Endothelial cell of umbilical vein (primary cell): Measurements from ENCODE around the gene NTNG1. TPM values are rescaled to one million over a fixed set of nuclear protein-coding genes. Genes with fewer than 3 reads are reported as not detected.

Experiments used
- BruUV-seq: library from RNA; stranded (reverse); fragments of 400-500 nt; replicated peaks from 2 replicates; lab custom pipeline; 2021; lab: Mats Ljungman, UMichigan
- CTCF ChIA-PET: fragments of 300-600, 350-600 bp; sonication (Branson Sonifier 250); formaldehyde crosslinking; loops from one replicate; lab custom pipeline; 2021; ENCODE audit warnings: antibody characterized with exemption, inconsistent platforms; lab: Charles Lee
- POLR2A ChIA-PET: fragments of 300-600, 350-600 bp; sonication (Branson Sonifier 250); formaldehyde crosslinking; loops from one replicate; lab custom pipeline; 2021; ENCODE audit warnings: antibody characterized with exemption, inconsistent platforms; lab: Charles Lee
- DNase-seq: peaks from one replicate; pipeline ENCODE4 v3.0.0-alpha.2; 2011; ENCODE audit warnings: low read depth, low spot score
- FAIRE-seq: peaks from 2 replicates; lab custom pipeline; 2011; peaks lifted over from hg19 to GRCh38; lab: Jason Lieb, UNC
- H2AFZ ChIP-seq: 2 replicates; pipeline ENCODE4 v1.6.0; 2012; ENCODE audit warnings: low read depth, low read length, control low read depth, inconsistent platforms
- H3K27ac ChIP-seq: 2 replicates; pipeline ENCODE4 v1.5.1; 2011; ENCODE audit warnings: low read depth, mild to moderate bottlenecking, control low read depth, low read length, moderate library complexity; ENCODE audit not compliant: insufficient read depth
- H3K27me3 ChIP-seq, 2 experiments: 2 replicates each; pipeline versions ENCODE4 v1.6.0 to v1.6.1; 2011; ENCODE audit warnings: low read length in 2 of 2, mixed read lengths in 1 of 2; ENCODE audit not compliant: control insufficient read depth in 2 of 2, insufficient read depth in 2 of 2
- H3K36me3 ChIP-seq, 2 experiments: 2 replicates in 1 of 2; 3 replicates in 1 of 2; pipeline ENCODE4 v1.5.1; 2011; ENCODE audit warnings: low read length in 2 of 2, mild to moderate bottlenecking in 1 of 2, moderate library complexity in 1 of 2; ENCODE audit not compliant: control insufficient read depth in 2 of 2, insufficient read depth in 2 of 2; ENCODE audit errors: extremely low read depth in 1 of 2
- H3K4me1 ChIP-seq: 3 replicates; pipeline ENCODE4 v1.5.1; 2011; ENCODE audit warnings: mild to moderate bottlenecking, low read length; ENCODE audit not compliant: control insufficient read depth, insufficient read depth; ENCODE audit errors: extremely low read depth
- H3K4me2 ChIP-seq: 2 replicates; pipeline ENCODE4 v1.6.1; 2011; ENCODE audit warnings: low read length, control low read depth, mixed read lengths; ENCODE audit not compliant: insufficient read depth
- H3K4me3 ChIP-seq, 3 experiments: fragments of 200-600 bp in 1 of 3; sonication (generic), shearing (Covaris generic) in 1 of 3; replicated peaks in 1 of 3; 2 replicates each; pipeline ENCODE4 v1.5.1; 2011 to 2016; ENCODE audit warnings: control low read depth in 3 of 3, low read length in 3 of 3, mild to moderate bottlenecking in 2 of 3, inconsistent platforms in 1 of 3, low read depth in 1 of 3, moderate library complexity in 1 of 3; ENCODE audit not compliant: insufficient read depth in 1 of 3
- H3K79me2 ChIP-seq: 2 replicates; pipeline ENCODE4 v1.6.0; 2012; ENCODE audit warnings: low read length, inconsistent platforms; ENCODE audit not compliant: control insufficient read depth, insufficient read depth
- H3K9ac ChIP-seq: replicated peaks from 2 replicates; pipeline ENCODE3; 2011; ENCODE audit warnings: low read length, control low read depth; ENCODE audit not compliant: insufficient read depth; ENCODE audit errors: extremely low read depth
- H3K9me1 ChIP-seq: replicated peaks from 3 replicates; pipeline ENCODE4 v1.6.0; 2011; ENCODE audit warnings: mild to moderate bottlenecking, low read length; ENCODE audit not compliant: control insufficient read depth, insufficient read depth; ENCODE audit errors: extremely low read depth
- H3K9me3 ChIP-seq: replicated peaks from 2 replicates; pipeline ENCODE4 v1.5.1; 2012; ENCODE audit warnings: low read length, inconsistent platforms; ENCODE audit not compliant: control insufficient read depth, insufficient read depth
- H4K20me1 ChIP-seq: replicated peaks from 2 replicates; pipeline ENCODE3; 2011; ENCODE audit warnings: mild to moderate bottlenecking, low read length; ENCODE audit not compliant: control insufficient read depth, insufficient read depth; ENCODE audit errors: extremely low read depth
- CTCF ChIP-seq, 2 donors: IDR thresholded peaks; 1 replicate in 1 of 2; 2 replicates in 1 of 2; pipeline ENCODE4 v1.5.1; 2011; ENCODE audit warnings: low read length in 2 of 2, mild to moderate bottlenecking in 2 of 2, moderate library complexity in 2 of 2, control low read depth in 1 of 2, inconsistent platforms in 1 of 2, low read depth in 1 of 2; ENCODE audit not compliant: insufficient read depth in 1 of 2; ENCODE audit errors: extremely low read depth in 1 of 2
- EZH2 ChIP-seq: IDR thresholded peaks from 2 replicates; pipeline ENCODE4 v1.6.1; 2012; ENCODE audit warnings: borderline replicate concordance, low read depth, mild to moderate bottlenecking, moderate library complexity, low read length, inconsistent platforms; ENCODE audit not compliant: severe bottlenecking
- FOS ChIP-seq: IDR thresholded peaks from 2 replicates; pipeline ENCODE4 v1.6.1; 2011; ENCODE audit warnings: mild to moderate bottlenecking, low read length, moderate library complexity, borderline replicate concordance; ENCODE audit not compliant: insufficient read depth
- GATA2 ChIP-seq: IDR thresholded peaks from 2 replicates; pipeline ENCODE4 v1.7.0; 2011; ENCODE audit warnings: low read depth, mild to moderate bottlenecking, moderate library complexity, mixed read lengths, low read length; ENCODE audit not compliant: insufficient read length, insufficient read depth
- JUN ChIP-seq: IDR thresholded peaks from 2 replicates; pipeline ENCODE4 v1.6.1; 2011; ENCODE audit warnings: borderline replicate concordance, low read depth; ENCODE audit not compliant: insufficient read length, insufficient read depth
- MYC ChIP-seq: IDR thresholded peaks from one replicate; pipeline ENCODE4 v1.6.1; 2011; ENCODE audit warnings: mild to moderate bottlenecking, low read depth, low read length
- POLR2A ChIP-seq: IDR thresholded peaks from 2 replicates; pipeline ENCODE4 v1.6.1; 2012; ENCODE audit warnings: low read depth, mild to moderate bottlenecking, control low read depth, low read length
- POLR2AphosphoS5 ChIP-seq: IDR thresholded peaks from 2 replicates; pipeline ENCODE4 v1.6.1; 2012; ENCODE audit warnings: low read depth, mild to moderate bottlenecking, control low read depth, low read length, moderate library complexity; ENCODE audit not compliant: insufficient read depth
- dilution Hi-C: fragments of 300-500 bp; cut with MboI; formaldehyde crosslinking; loops from one replicate; pipeline ENCODE4 v1.15.0; 2019; ENCODE audit warnings: low sequenced_read_pairs; ENCODE audit not compliant: extremely low pct_ligation_motif_present
- intact Hi-C: fragments of 100-400 bp; cut with micrococcal nuclease; formaldehyde crosslinking; loops from one replicate; pipeline ENCODE4 v1.10.0; 2022
- polyA plus RNA-seq, 4 experiments: library from polyadenylated mRNA; depleted of rRNA in 3 of 4; stranded (reverse) in 3 of 4; unstranded in 1 of 4; fragments of >200 nt; gene quantifications; 2 replicates each; pipeline versions ENCODE4 v1.2.1 to v1.2.3, GENCODE V29; 2011 to 2012; ENCODE audit warnings: missing spikeins in 1 of 4
- total RNA-seq: library from RNA; stranded (reverse); gene quantifications from 2 replicates; pipeline ENCODE4 v1.2.3, GENCODE V29; 2021
- TF ChIP-seq, protein P1 (sequence below): IDR thresholded peaks from 2 replicates; pipeline ENCODE4 v1.6.1; 2011; ENCODE audit not compliant: insufficient read depth, insufficient read length

Gene NTNG1
- total and polyA plus RNA-seq, 2 donors (not counting 3 experiments of a cell fraction or from before 2014, with no cell fraction given) = not detected

DNA sequence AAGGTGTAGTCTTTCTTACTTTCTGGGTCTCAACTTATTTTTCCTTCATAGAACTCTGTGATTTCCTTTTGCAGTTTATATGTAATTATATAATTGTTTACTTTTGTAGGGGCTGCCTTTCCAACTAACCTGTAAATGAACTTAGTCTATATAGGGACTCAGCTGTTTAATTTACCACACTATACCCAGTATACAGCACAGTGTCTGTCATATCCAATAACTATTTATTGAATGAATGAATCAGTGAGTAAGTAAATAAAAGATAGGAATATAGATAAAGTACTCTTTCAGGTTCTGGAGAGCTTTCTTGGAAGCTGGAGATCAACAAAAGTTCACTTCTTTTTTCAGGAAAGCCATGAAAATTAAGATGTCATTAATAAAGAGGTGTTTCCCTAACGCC, 174.8 kb downstream of the NTNG1 start:
- H3K27ac ChIP-seq = no peak overlapping the region
- POLR2A ChIA-PET = no interaction called here
- dilution Hi-C loops = no loop called here
- no peak overlapping the region for H3K4me2 ChIP-seq
- H3K4me1 ChIP-seq = no peaks in the 10 kb centered on the region
- no peak overlapping the region for H2AFZ ChIP-seq
- no peaks in the 10 kb centered on the region for H3K9me3 ChIP-seq
- DNase-seq = no peak
- no peaks in the 10 kb centered on the region for H3K79me2 ChIP-seq
- no peaks in the 10 kb centered on the region for H3K9me1 ChIP-seq
- no peaks in the 10 kb centered on the region for H3K27me3 ChIP-seq
- no peaks in the 10 kb centered on the region for H4K20me1 ChIP-seq
- BruUV-seq = no TSS peak
- TF ChIP-seq POLR2AphosphoS5 (no peak), GATA2 (no peak), JUN (no peak), EZH2 (no peak)
- TF ChIP-seq, protein P1, sequence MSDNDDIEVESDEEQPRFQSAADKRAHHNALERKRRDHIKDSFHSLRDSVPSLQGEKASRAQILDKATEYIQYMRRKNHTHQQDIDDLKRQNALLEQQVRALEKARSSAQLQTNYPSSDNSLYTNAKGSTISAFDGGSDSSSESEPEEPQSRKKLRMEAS = no peak
- no peak overlapping the region for H3K9ac ChIP-seq
- H3K4me3 ChIP-seq = no peak overlapping the region
- FAIRE-seq = no peak
- intact Hi-C loops = no loop called here
- CTCF ChIA-PET = no interaction called here
- no peaks in the 10 kb centered on the region for H3K36me3 ChIP-seq

DNA sequence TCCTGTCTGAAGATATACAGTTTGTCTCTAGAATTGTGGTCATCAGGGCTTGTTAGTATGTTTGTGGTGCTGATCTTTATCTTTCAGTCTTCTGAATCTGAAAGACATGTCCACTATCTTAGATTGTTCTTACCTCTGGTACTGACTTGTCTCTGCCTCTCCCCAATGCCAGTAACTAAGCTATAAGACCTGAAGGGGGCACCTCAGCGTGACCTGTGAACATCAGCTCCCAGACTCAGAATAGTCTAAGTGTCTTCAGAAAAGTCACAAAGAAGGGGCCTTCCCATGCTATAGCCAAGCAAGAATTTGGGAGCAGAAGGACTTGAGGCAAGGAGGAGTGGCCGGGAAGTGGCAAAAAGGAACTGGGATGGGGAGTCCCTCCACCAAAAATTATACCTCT, 178.1 kb downstream of the NTNG1 start:
- dilution Hi-C loops = no loop called here
- CTCF ChIA-PET = no interaction called here

More for the DNA sequence above, 178.1 kb downstream of the NTNG1 start:
- Histone ChIP-seq H3K9me1 (no peaks in the 10 kb centered on the region), H3K9me3 (no peaks in the 10 kb centered on the region), H3K27ac (no peak overlapping the region), H4K20me1 (no peaks in the 10 kb centered on the region), H3K4me1 (no peaks in the 10 kb centered on the region), H3K4me3 (no peak overlapping the region), H2AFZ (no peak overlapping the region), H3K36me3 (no peaks in the 10 kb centered on the region), H3K27me3 (no peaks in the 10 kb centered on the region), H3K4me2 (no peak overlapping the region), H3K79me2 (no peaks in the 10 kb centered on the region), H3K9ac (no peak overlapping the region)
- intact Hi-C loops = no loop called here
- no peak for TF ChIP-seq MYC
- no peak for TF ChIP-seq JUN
- TF ChIP-seq GATA2 = no peak
- no peak for TF ChIP-seq POLR2AphosphoS5
- TF ChIP-seq POLR2A = no peak
- TF ChIP-seq EZH2 = no peak
- TF ChIP-seq CTCF (IDR thresholded peaks at IDR 0.05; ENCODE audit: extremely low read depth in 1 of 2, insufficient read depth in 1 of 2, low read depth in 1 of 2, low read length in 2 of 2) = no peak
- TF ChIP-seq, protein P1 = no peak
- no peak for TF ChIP-seq FOS
- DNase-seq (no peak), FAIRE-seq (no peak)
- BruUV-seq = no TSS peak
- POLR2A ChIA-PET = no interaction called here
